CD4-positive, alpha-beta T cell treated with Interleukin-15 for 1 hour (primary cell): ENCODE results near the gene PLOD2.
"Not testable (repeated sequence)": the region's sequence is repeated elsewhere in the genome, so short reads cannot be mapped to it uniquely, and the experiment has no call there.

ENCODE experiments used
- DNase-seq: peaks from one replicate; pipeline ENCODE4 v3.0.0-alpha.2; 2020

The PLOD2 gene

GRCh38 chr3:146134348-146135117 is 26.5 kb downstream of the PLOD2 start:
- no peak for DNase-seq

- no peak for DNase-seq
Measured at GRCh38 chr3:146133441-146133840, 27.5 kb downstream of the PLOD2 start.

GRCh38 chr3:146131616-146132410 is 29.2 kb downstream of the PLOD2 start:
- no peak for DNase-seq

- no peak for DNase-seq
Measured at GRCh38 chr3:146130881-146131371, 30.1 kb downstream of the PLOD2 start.

- DNase-seq = no peak
Measured at GRCh38 chr3:146129750-146130149, 31.2 kb downstream of the PLOD2 start.

GRCh38 chr3:146128939-146129338 is 32.0 kb downstream of the PLOD2 start:
- DNase-seq = no peak

GRCh38 chr3:146128179-146128578 is 32.8 kb downstream of the PLOD2 start:
- no peak for DNase-seq

GRCh38 chr3:146125951-146126350 is 35.0 kb downstream of the PLOD2 start:
- DNase-seq = no peak

- DNase-seq = no peak
Measured at GRCh38 chr3:146124126-146124801, 36.7 kb downstream of the PLOD2 start.

- no peak for DNase-seq
Measured at GRCh38 chr3:146117406-146118285, 43.3 kb downstream of the PLOD2 start.

- DNase-seq = no peak
Measured at GRCh38 chr3:146115619-146116018, 45.4 kb downstream of the PLOD2 start.

GRCh38 chr3:146113804-146114203 is 47.2 kb downstream of the PLOD2 start:
- DNase-seq = not testable (repeated sequence)

- no peak for DNase-seq
Measured at GRCh38 chr3:146111337-146111736, 49.6 kb downstream of the PLOD2 start.

- DNase-seq = no peak
Measured at GRCh38 chr3:146110161-146110560, 50.8 kb downstream of the PLOD2 start.

- DNase-seq = no peak
Measured at GRCh38 chr3:146106986-146107385, 54.0 kb downstream of the PLOD2 start.

- no peak for DNase-seq
Measured at GRCh38 chr3:146104068-146104467, 56.9 kb downstream of the PLOD2 start.

GRCh38 chr3:146102885-146103284 is 58.1 kb downstream of the PLOD2 start:
- DNase-seq = no peak

GRCh38 chr3:146101538-146101937 is 59.4 kb downstream of the PLOD2 start:
- DNase-seq = no peak

- no peak for DNase-seq
Measured at GRCh38 chr3:146100825-146101444, 60.0 kb downstream of the PLOD2 start.

GRCh38 chr3:146100180-146100579 is 60.8 kb downstream of the PLOD2 start:
- no peak for DNase-seq

GRCh38 chr3:146099316-146099715 is 61.7 kb downstream of the PLOD2 start:
- DNase-seq = no peak

- no peak for DNase-seq
Measured at GRCh38 chr3:146093896-146094295, 67.1 kb downstream of the PLOD2 start.
